Cardiac muscle cell (in vitro differentiated cells and primary cell): ENCODE data around the gene DYDC2. TPM values are rescaled to one million over a fixed set of nuclear protein-coding genes. Genes with fewer than 3 reads are reported as not detected.

Source experiments
- polyA plus RNA-seq: library from polyadenylated mRNA; unstranded; fragments of >200 nt; fragmentation: Nextera tagmentation; extraction: Ambion mirVana; gene quantifications from 2 replicates; pipeline ENCODE4 v1.2.1, GENCODE V29; 2016
- total RNA-seq: library from RNA; depleted of rRNA; stranded (reverse); fragments of >200 nt; gene quantifications from 2 replicates; pipeline ENCODE4 v1.2.3, GENCODE V29; 2016

The DYDC2 gene
- total and polyA plus RNA-seq, 2 experiments from 2014 or later = 0.62 TPM; not detected in 1

Other genes with a start within 250 kb of the DYDC2 start
- gene PLAC9, start 224.1 kb upstream of the DYDC2 start, total RNA-seq = not detected in 2 replicates
- gene PLAC9, start 224.1 kb upstream of the DYDC2 start, polyA plus RNA-seq = 1.4 and 1.9 TPM in 2 replicates
- 74.4 and 80.2 TPM in 2 replicates for gene ANXA11, start 151.2 kb upstream of the DYDC2 start, total RNA-seq
- gene ANXA11, start 151.2 kb upstream of the DYDC2 start, polyA plus RNA-seq = 82.4 and 112 TPM in 2 replicates
- 5.1 and 5.6 TPM in 2 replicates for gene MAT1A, start 67.1 kb upstream of the DYDC2 start, total RNA-seq
- 1.9 and 3.4 TPM in 2 replicates for gene MAT1A, start 67.1 kb upstream of the DYDC2 start, polyA plus RNA-seq
- gene DYDC1, start within 50 bp of the DYDC2 start, total RNA-seq = not detected in 2 replicates
- 0.41 TPM in 1 of 2 replicates, not detected in the other for gene DYDC1, start within 50 bp of the DYDC2 start, polyA plus RNA-seq
- 52.0 and 61.8 TPM in 2 replicates for gene PRXL2A, start 51.8 kb downstream of the DYDC2 start, total RNA-seq
- 132 and 144 TPM in 2 replicates for gene PRXL2A, start 51.8 kb downstream of the DYDC2 start, polyA plus RNA-seq
- gene TSPAN14, start 97.5 kb downstream of the DYDC2 start, total RNA-seq = 29.5 and 31.6 TPM in 2 replicates
- 55.1 and 57.0 TPM in 2 replicates for gene TSPAN14, start 97.5 kb downstream of the DYDC2 start, polyA plus RNA-seq
- gene SH2D4B, start 181.1 kb downstream of the DYDC2 start, total RNA-seq = 0.18 TPM in 1 of 2 replicates, not detected in the other
- not detected in 2 replicates for gene SH2D4B, start 181.1 kb downstream of the DYDC2 start, polyA plus RNA-seq